Caco-2 (cell line): ENCODE measurements around the gene AGO3. TPM values are rescaled to one million over a fixed set of nuclear protein-coding genes. Genes with fewer than 3 reads are reported as not detected.

Experiments used
- BruUV-seq: library from RNA; stranded (reverse); fragments of 400-500 nt; replicated peaks from 2 replicates; lab custom pipeline; 2021; lab: Mats Ljungman, UMichigan
- CTCF ChIA-PET: fragments of 300-600 bp; sonication (Branson Sonifier 250); formaldehyde crosslinking; loops from one replicate; lab custom pipeline; 2022; ENCODE audit warnings: antibody characterized with exemption; lab: Charles Lee
- POLR2A ChIA-PET: fragments of 300-600 bp; sonication (Branson Sonifier 250); formaldehyde crosslinking; loops from one replicate; lab custom pipeline; 2022; ENCODE audit warnings: antibody characterized with exemption; lab: Charles Lee
- DNase-seq, 2 experiments: peaks; one replicate each; pipeline versions ENCODE4 v3.0.0 to v3.0.0-alpha.2; 2020 to 2022
- H3K27me3 ChIP-seq: replicated peaks from 2 replicates; pipeline ENCODE4 v1.6.0; 2011; ENCODE audit warnings: low read length; ENCODE audit not compliant: control insufficient read depth, insufficient read depth
- H3K36me3 ChIP-seq: 2 replicates; pipeline ENCODE4 v1.5.1; 2011; ENCODE audit warnings: low read length; ENCODE audit not compliant: control insufficient read depth, insufficient read depth
- H3K4me1 ChIP-seq: fragments of 250-450 bp; sonication (Bioruptor Pico); 2 replicates; pipeline ENCODE4 v1.5.1; 2020; ENCODE audit warnings: mild to moderate bottlenecking
- H3K4me3 ChIP-seq: 2 replicates; pipeline ENCODE4 v1.5.1; 2011; ENCODE audit warnings: low read depth, mild to moderate bottlenecking, control low read depth, low read length
- H3K9me3 ChIP-seq: fragments of 250-450 bp; sonication (Bioruptor Pico); 2 replicates; pipeline ENCODE4 v1.5.1; 2020; ENCODE audit warnings: mild to moderate bottlenecking, moderate library complexity
- H3K27ac Mint-ChIP-seq: one replicate; pipeline ENCODE4 v1.8.0; 2022; ENCODE audit warnings: mixed read lengths; ENCODE audit not compliant: unreplicated experiment
- H3K27me3 Mint-ChIP-seq: one replicate; pipeline ENCODE4 v1.8.0; 2022; ENCODE audit warnings: mixed read lengths; ENCODE audit not compliant: insufficient read depth, unreplicated experiment
- H3K36me3 Mint-ChIP-seq: one replicate; pipeline ENCODE4 v1.8.0; 2022; ENCODE audit warnings: mild to moderate bottlenecking, mixed read lengths; ENCODE audit not compliant: insufficient read depth, unreplicated experiment
- H3K4me1 Mint-ChIP-seq: one replicate; pipeline ENCODE4 v1.8.0; 2022; ENCODE audit warnings: low read depth, mixed read lengths; ENCODE audit not compliant: unreplicated experiment
- H3K4me3 Mint-ChIP-seq: one replicate; pipeline ENCODE4 v1.8.0; 2022; ENCODE audit warnings: mild to moderate bottlenecking, moderate library complexity, mixed read lengths; ENCODE audit not compliant: unreplicated experiment
- H3K9me3 Mint-ChIP-seq: one replicate; pipeline ENCODE4 v1.8.0; 2022; ENCODE audit warnings: mixed read lengths; ENCODE audit not compliant: unreplicated experiment
- intact Hi-C: fragments of 100-400 bp; cut with micrococcal nuclease; formaldehyde crosslinking; loops from one replicate; pipeline ENCODE4 v1.10.0; 2022; ENCODE audit not compliant: unreplicated experiment
- total RNA-seq: library from RNA; stranded (reverse); gene quantifications from 2 replicates; pipeline ENCODE4 v1.2.3, GENCODE V29; 2022
- TF ChIP-seq, protein P1 (sequence below), 2 experiments: fragments of 200-600 bp in 1 of 2; IDR thresholded peaks; 1 replicate in 1 of 2; 2 replicates in 1 of 2; pipeline versions ENCODE4 v1.5.1 to v1.8.0; 2011 to 2022; ENCODE audit warnings: antibody characterized with exemption in 1 of 2, control low read depth in 1 of 2, inconsistent platforms in 1 of 2, low read depth in 1 of 2, low read length in 1 of 2, mild to moderate bottlenecking in 1 of 2, moderate library complexity in 1 of 2; ENCODE audit not compliant: insufficient read depth in 1 of 2, severe bottlenecking in 1 of 2, unreplicated experiment in 1 of 2

Gene AGO3
- total RNA-seq, 1 experiment from 2014 or later: 18.1 TPM

DNA sequence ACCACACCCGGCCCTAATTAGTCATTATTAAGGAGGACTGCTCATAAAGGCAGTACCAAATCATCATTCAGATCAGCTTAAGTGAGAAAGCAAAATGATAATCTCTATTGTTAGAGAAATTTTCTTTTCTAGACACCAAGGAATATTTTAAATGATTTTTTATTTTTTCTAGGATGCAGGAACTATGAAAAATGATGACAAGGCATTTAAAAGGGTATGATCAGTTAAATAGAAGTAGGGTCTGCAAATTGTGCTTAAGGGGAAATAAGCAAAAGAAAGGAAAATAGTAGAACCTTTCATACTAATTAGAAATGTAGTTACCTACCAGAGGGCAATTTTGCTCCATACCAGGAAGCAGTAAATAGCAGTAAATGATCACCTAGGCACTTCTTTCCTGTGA lies 131.4 kb downstream of the AGO3 start:
- Mint-ChIP-seq H3K9me3 (no peaks in the 10 kb centered on the region), H3K27ac (no peak overlapping the region), H3K36me3 (no peaks in the 10 kb centered on the region), H3K4me1 (no peaks in the 10 kb centered on the region), H3K27me3 (no peaks in the 10 kb centered on the region), H3K4me3 (no peak overlapping the region)
- Histone ChIP-seq H3K4me3 (no peak overlapping the region), H3K27me3 (no peaks in the 10 kb centered on the region), H3K4me1 (no peaks in the 10 kb centered on the region), H3K36me3 (no peaks in the 10 kb centered on the region), H3K9me3 (no peaks in the 10 kb centered on the region)
- BruUV-seq: no TSS peak
- TF ChIP-seq, protein P1, sequence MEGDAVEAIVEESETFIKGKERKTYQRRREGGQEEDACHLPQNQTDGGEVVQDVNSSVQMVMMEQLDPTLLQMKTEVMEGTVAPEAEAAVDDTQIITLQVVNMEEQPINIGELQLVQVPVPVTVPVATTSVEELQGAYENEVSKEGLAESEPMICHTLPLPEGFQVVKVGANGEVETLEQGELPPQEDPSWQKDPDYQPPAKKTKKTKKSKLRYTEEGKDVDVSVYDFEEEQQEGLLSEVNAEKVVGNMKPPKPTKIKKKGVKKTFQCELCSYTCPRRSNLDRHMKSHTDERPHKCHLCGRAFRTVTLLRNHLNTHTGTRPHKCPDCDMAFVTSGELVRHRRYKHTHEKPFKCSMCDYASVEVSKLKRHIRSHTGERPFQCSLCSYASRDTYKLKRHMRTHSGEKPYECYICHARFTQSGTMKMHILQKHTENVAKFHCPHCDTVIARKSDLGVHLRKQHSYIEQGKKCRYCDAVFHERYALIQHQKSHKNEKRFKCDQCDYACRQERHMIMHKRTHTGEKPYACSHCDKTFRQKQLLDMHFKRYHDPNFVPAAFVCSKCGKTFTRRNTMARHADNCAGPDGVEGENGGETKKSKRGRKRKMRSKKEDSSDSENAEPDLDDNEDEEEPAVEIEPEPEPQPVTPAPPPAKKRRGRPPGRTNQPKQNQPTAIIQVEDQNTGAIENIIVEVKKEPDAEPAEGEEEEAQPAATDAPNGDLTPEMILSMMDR (IDR thresholded peaks at IDR 0.05; ENCODE audit: insufficient read depth in 1 of 2, low read depth in 1 of 2, low read length in 1 of 2, severe bottlenecking in 1 of 2, unreplicated experiment in 1 of 2): no peak
- POLR2A ChIA-PET: no interaction called here
- CTCF ChIA-PET: no interaction called here
- DNase-seq: no peak
- intact Hi-C loops: no loop called here

- no peaks in the 10 kb centered on the region for H3K9me3 ChIP-seq
- H3K4me1 ChIP-seq: 0 out of 2 replicates have a peak, but pooled peaks cover 4% of the 10 kb centered on the region
- Mint-ChIP-seq H3K36me3 (no peaks in the 10 kb centered on the region), H3K4me3 (no peak overlapping the region), H3K4me1 (no peaks in the 10 kb centered on the region), H3K27ac (no peak overlapping the region), H3K27me3 (no peaks in the 10 kb centered on the region), H3K9me3 (no peaks in the 10 kb centered on the region)
- no peak for DNase-seq
- no peaks in the 10 kb centered on the region for H3K27me3 ChIP-seq
- CTCF ChIA-PET: interaction anchor here (0.7 kb wide), 1 partner anchor 49 kb away, joined by 4 read pairs; no protein-coding TSS in a partner anchor
- intact Hi-C loops: no loop called here
- H3K36me3 ChIP-seq: no peaks in the 10 kb centered on the region
- POLR2A ChIA-PET: no interaction called here
- TF ChIP-seq, protein P1 (IDR thresholded peaks at IDR 0.05; ENCODE audit: insufficient read depth in 1 of 2, low read depth in 1 of 2, low read length in 1 of 2, severe bottlenecking in 1 of 2, unreplicated experiment in 1 of 2): no peak
- H3K4me3 ChIP-seq: no peak overlapping the region
- BruUV-seq: no TSS peak
These were observed 137.0 kb downstream of the AGO3 start for GRCh38 chr1:36067871-36068270.

- Histone ChIP-seq H3K4me1 (0 out of 2 replicates have a peak, but pooled peaks cover 4% of the 10 kb centered on the region), H3K9me3 (no peaks in the 10 kb centered on the region), H3K36me3 (no peaks in the 10 kb centered on the region), H3K27me3 (no peaks in the 10 kb centered on the region), H3K4me3 (no peak overlapping the region)
- intact Hi-C loops: no loop called here
- no peaks in the 10 kb centered on the region for H3K4me1 Mint-ChIP-seq
- DNase-seq: no peak
- BruUV-seq: no TSS peak
- TF ChIP-seq, protein P1 (IDR thresholded peaks at IDR 0.05; ENCODE audit: insufficient read depth in 1 of 2, low read depth in 1 of 2, low read length in 1 of 2, severe bottlenecking in 1 of 2, unreplicated experiment in 1 of 2): no peak
- ChIA-PET CTCF (no interaction called here), POLR2A (no interaction called here)
- H3K4me3 Mint-ChIP-seq: no peak overlapping the region
- no peaks in the 10 kb centered on the region for H3K27me3 Mint-ChIP-seq
- H3K36me3 Mint-ChIP-seq: no peaks in the 10 kb centered on the region
- H3K9me3 Mint-ChIP-seq: no peaks in the 10 kb centered on the region
- no peak overlapping the region for H3K27ac Mint-ChIP-seq
These were observed 138.0 kb downstream of the AGO3 start for GRCh38 chr1:36068866-36069265.
